ENCODE results near the gene CHCHD3.

DNA sequence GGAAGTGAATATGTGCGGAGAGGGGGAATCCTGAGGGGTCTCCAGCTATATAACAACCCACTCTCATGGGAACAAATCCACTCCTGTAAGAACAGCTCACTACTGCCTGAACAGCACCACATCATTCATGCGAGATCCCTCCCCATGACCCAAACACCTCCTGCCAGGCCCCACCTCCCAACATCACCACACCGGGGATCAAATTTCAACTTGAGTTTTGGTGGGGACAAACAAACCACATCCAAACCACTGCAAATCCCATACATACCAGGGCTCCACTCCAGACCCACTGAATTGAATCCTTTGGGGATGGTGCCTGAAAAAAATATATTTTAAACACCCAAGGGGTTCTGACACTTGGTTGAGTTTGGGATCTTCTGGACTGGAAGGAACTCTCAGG, 324.1 kb downstream of the CHCHD3 start:
- TF ChIP-seq, protein P1, sequence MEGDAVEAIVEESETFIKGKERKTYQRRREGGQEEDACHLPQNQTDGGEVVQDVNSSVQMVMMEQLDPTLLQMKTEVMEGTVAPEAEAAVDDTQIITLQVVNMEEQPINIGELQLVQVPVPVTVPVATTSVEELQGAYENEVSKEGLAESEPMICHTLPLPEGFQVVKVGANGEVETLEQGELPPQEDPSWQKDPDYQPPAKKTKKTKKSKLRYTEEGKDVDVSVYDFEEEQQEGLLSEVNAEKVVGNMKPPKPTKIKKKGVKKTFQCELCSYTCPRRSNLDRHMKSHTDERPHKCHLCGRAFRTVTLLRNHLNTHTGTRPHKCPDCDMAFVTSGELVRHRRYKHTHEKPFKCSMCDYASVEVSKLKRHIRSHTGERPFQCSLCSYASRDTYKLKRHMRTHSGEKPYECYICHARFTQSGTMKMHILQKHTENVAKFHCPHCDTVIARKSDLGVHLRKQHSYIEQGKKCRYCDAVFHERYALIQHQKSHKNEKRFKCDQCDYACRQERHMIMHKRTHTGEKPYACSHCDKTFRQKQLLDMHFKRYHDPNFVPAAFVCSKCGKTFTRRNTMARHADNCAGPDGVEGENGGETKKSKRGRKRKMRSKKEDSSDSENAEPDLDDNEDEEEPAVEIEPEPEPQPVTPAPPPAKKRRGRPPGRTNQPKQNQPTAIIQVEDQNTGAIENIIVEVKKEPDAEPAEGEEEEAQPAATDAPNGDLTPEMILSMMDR (IDR thresholded peaks at IDR 0.05) = no peak
- no peak for TF ChIP-seq POLR2A (IDR thresholded peaks at IDR 0.05)

All from right lobe of liver (tissue), 4 donors.